Progenitor cell of endocrine pancreas (in vitro differentiated cells): Measurements from ENCODE around the gene MAZ. TPM values are rescaled to one million over a fixed set of nuclear protein-coding genes. Genes with fewer than 3 reads are reported as not detected.

Experiments
- DNase-seq: peaks from one replicate; pipeline ENCODE4 v3.0.0; 2021; ENCODE audit warnings: low spot score; ENCODE audit not compliant: unreplicated experiment
- H3K27ac Mint-ChIP-seq: 2 replicates; pipeline ENCODE4 v1.8.0; 2021; ENCODE audit warnings: mild to moderate bottlenecking, moderate library complexity, mixed read lengths
- H3K27me3 Mint-ChIP-seq: 2 replicates; pipeline ENCODE4 v1.8.0; 2021; ENCODE audit warnings: mixed read lengths
- H3K36me3 Mint-ChIP-seq: 2 replicates; pipeline ENCODE4 v1.8.0; 2022; ENCODE audit warnings: mixed read lengths; ENCODE audit not compliant: insufficient read depth
- H3K4me1 Mint-ChIP-seq: 2 replicates; pipeline ENCODE4 v1.8.0; 2021; ENCODE audit warnings: low read depth, mixed read lengths
- H3K4me3 Mint-ChIP-seq: 2 replicates; pipeline ENCODE4 v1.8.0; 2021; ENCODE audit warnings: low read depth, mild to moderate bottlenecking, moderate library complexity, mixed read lengths
- H3K9me3 Mint-ChIP-seq: 2 replicates; pipeline ENCODE4 v1.8.0; 2021; ENCODE audit warnings: low read depth, mixed read lengths
- CTCF ChIP-seq: fragments of 200-600 bp; sonication (generic); IDR thresholded peaks from one replicate; pipeline ENCODE4 v1.5.0; 2021; ENCODE audit warnings: antibody characterized with exemption, mild to moderate bottlenecking; ENCODE audit not compliant: unreplicated experiment
- total RNA-seq: library from RNA; stranded (reverse); gene quantifications from 2 replicates; pipeline ENCODE4 v1.2.1, GENCODE V29; 2021

Gene MAZ
- total RNA-seq, 1 donor from 2014 or later = 347 TPM

DNA sequence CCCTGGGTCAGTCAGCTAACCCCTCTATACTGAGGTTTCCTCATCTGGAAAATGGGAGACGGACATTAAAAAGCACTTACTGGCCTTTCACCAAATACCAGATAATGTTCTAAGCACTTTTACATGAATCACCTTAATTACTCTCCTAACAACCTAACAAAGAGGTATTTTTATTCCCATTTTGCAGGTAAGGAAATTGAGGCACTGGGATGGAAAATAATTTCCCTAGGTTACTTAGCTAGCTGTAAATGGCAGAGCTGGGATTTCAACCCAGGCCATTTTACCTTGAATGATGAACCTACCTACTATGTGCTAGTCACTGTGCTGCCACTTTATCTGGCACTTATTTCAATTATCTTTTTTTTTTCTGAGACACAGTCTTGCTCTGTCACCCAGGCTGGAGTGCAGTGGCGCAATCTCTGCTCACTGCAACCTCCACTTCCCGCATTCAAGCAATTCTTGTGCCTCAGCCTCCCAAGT, 12.1 kb upstream of the MAZ start:
- no peak overlapping the region for H3K27ac Mint-ChIP-seq
- no peak for DNase-seq
- no peaks in the 10 kb centered on the region for H3K9me3 Mint-ChIP-seq
- H3K4me1 Mint-ChIP-seq = peaks cover 25% of the 10 kb centered on the region
- TF ChIP-seq CTCF = no peak
- no peak overlapping the region for H3K4me3 Mint-ChIP-seq
- peaks cover 14% of the 10 kb centered on the region for H3K36me3 Mint-ChIP-seq
- no peaks in the 10 kb centered on the region for H3K27me3 Mint-ChIP-seq

- no peak for DNase-seq
- peaks cover 12% of the 10 kb centered on the region for H3K36me3 Mint-ChIP-seq
- H3K27me3 Mint-ChIP-seq = no peaks in the 10 kb centered on the region
- peaks cover 10% of the 10 kb centered on the region for H3K4me1 Mint-ChIP-seq
- no peak overlapping the region for H3K27ac Mint-ChIP-seq
- no peak for TF ChIP-seq CTCF
- no peaks in the 10 kb centered on the region for H3K9me3 Mint-ChIP-seq
- peak overlapping the region; percentile 38 for H3K4me3 Mint-ChIP-seq
Measured at GRCh38 chr16:29802416-29802935, 3.9 kb upstream of the MAZ start.

DNA sequence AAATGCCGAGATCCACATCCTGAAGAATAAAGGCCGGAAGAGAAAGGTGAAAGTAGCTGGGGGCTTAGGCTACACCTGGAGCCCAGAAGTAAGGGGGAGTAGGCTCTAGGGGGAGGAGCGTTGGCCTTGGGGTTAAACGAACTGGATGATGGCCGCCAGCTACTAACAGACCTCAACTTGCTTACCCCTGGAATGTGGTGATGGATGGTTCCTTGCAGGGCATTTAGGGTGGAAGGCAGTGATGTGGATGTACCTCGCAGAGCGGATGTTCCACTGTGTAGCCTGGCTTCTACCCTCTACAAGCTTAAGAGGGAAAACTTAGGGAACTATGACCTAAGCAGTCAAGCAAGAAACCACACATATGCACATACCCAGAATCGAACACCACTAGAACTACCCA, 2.3 kb upstream of the MAZ start:
- H3K27me3 Mint-ChIP-seq = no peaks in the 10 kb centered on the region
- H3K36me3 Mint-ChIP-seq = peaks cover 8% of the 10 kb centered on the region
- DNase-seq = no peak
- peak overlapping the region; percentile 95 for H3K4me3 Mint-ChIP-seq
- H3K9me3 Mint-ChIP-seq = no peaks in the 10 kb centered on the region
- H3K4me1 Mint-ChIP-seq = peaks cover 15% of the 10 kb centered on the region
- TF ChIP-seq CTCF = no peak
- H3K27ac Mint-ChIP-seq = peak overlapping the region; percentile 63

GRCh38 chr16:29804455-29805231, 1.7 kb upstream of the MAZ start:
- TF ChIP-seq CTCF = no peak
- Mint-ChIP-seq H3K4me1 (peaks cover 15% of the 10 kb centered on the region), H3K27me3 (no peaks in the 10 kb centered on the region), H3K9me3 (no peaks in the 10 kb centered on the region), H3K27ac (peak overlapping the region; percentile 99), H3K4me3 (peak overlapping the region; percentile 95), H3K36me3 (peaks cover 8% of the 10 kb centered on the region)
- DNase-seq = no peak

GRCh38 chr16:29805232-29806098, 864 bp upstream of the MAZ start:
- DNase-seq = peak; percentile 98

More at GRCh38 chr16:29805232-29806098, 864 bp upstream of the MAZ start:
- H3K4me3 Mint-ChIP-seq = peak overlapping the region; percentile 95
- TF ChIP-seq CTCF = no peak
- H3K4me1 Mint-ChIP-seq = peaks cover 17% of the 10 kb centered on the region
- H3K36me3 Mint-ChIP-seq = peaks cover 9% of the 10 kb centered on the region
- no peaks in the 10 kb centered on the region for H3K9me3 Mint-ChIP-seq
- H3K27me3 Mint-ChIP-seq = no peaks in the 10 kb centered on the region
- H3K27ac Mint-ChIP-seq = peak overlapping the region; percentile 99
